Mesenchymal stem cell (in vitro differentiated cells and primary cell): Measurements from ENCODE around the gene NFKBIA.

Experiments
- DNase-seq: peaks from one replicate; pipeline ENCODE4 v3.0.0-alpha.2; 2013
- H2AFZ ChIP-seq: one replicate; pipeline ENCODE4 v1.6.1; 2013; ENCODE audit warnings: low read depth, mild to moderate bottlenecking, control low read depth, inconsistent platforms, low read length, moderate library complexity
- H2AK5ac ChIP-seq: 2 replicates; pipeline ENCODE4 v1.6.1; 2013; ENCODE audit warnings: low read length, moderate library complexity, mild to moderate bottlenecking, inconsistent platforms; ENCODE audit not compliant: severe bottlenecking
- H2BK120ac ChIP-seq: one replicate; pipeline ENCODE4 v1.6.1; 2013; ENCODE audit warnings: low read depth, mild to moderate bottlenecking, inconsistent platforms, low read length, moderate library complexity
- H2BK12ac ChIP-seq, 2 experiments: one replicate each; pipeline ENCODE4 v1.6.1; 2013; ENCODE audit warnings: inconsistent platforms in 2 of 2, low read length in 2 of 2, mild to moderate bottlenecking in 2 of 2, moderate library complexity in 2 of 2, control low read depth in 1 of 2
- H2BK15ac ChIP-seq: one replicate; pipeline ENCODE4 v1.6.1; 2013; ENCODE audit warnings: mild to moderate bottlenecking, low read depth, inconsistent platforms; ENCODE audit not compliant: poor library complexity, severe bottlenecking
- H2BK5ac ChIP-seq: 2 replicates; pipeline ENCODE4 v1.6.1; 2013; ENCODE audit warnings: low read depth, mild to moderate bottlenecking, low read length, control low read depth, inconsistent platforms; ENCODE audit not compliant: poor library complexity, severe bottlenecking
- H3K14ac ChIP-seq, 2 experiments: one replicate each; pipeline ENCODE4 v1.6.1; 2013; ENCODE audit warnings: inconsistent platforms in 2 of 2, low read length in 2 of 2, control low read depth in 1 of 2, mild to moderate bottlenecking in 1 of 2, moderate library complexity in 1 of 2
- H3K18ac ChIP-seq, 2 experiments: one replicate each; pipeline ENCODE4 v1.6.1; 2013; ENCODE audit warnings: inconsistent platforms in 2 of 2, low read length in 2 of 2, control low read depth in 1 of 2, low read depth in 1 of 2, mild to moderate bottlenecking in 1 of 2
- H3K23ac ChIP-seq, 2 experiments: one replicate each; pipeline ENCODE4 v1.6.1; 2013; ENCODE audit warnings: inconsistent platforms in 2 of 2, low read length in 2 of 2, mild to moderate bottlenecking in 2 of 2, moderate library complexity in 2 of 2, control low read depth in 1 of 2
- H3K27ac ChIP-seq: 2 replicates; pipeline ENCODE4 v1.5.1; 2013; ENCODE audit warnings: mild to moderate bottlenecking, moderate library complexity, low read length, control low read depth, inconsistent platforms; ENCODE audit not compliant: poor library complexity, severe bottlenecking
- H3K27me3 ChIP-seq, 2 experiments: 2 replicates each; pipeline versions ENCODE4 v1.6.1 to v1.7.0; 2013; ENCODE audit warnings: low read length in 2 of 2, mild to moderate bottlenecking in 2 of 2, moderate library complexity in 2 of 2, control low read depth in 1 of 2, inconsistent platforms in 1 of 2; ENCODE audit not compliant: control insufficient read depth in 1 of 2, insufficient read depth in 1 of 2
- H3K36me3 ChIP-seq, 2 experiments: 2 replicates each; pipeline versions ENCODE4 v1.6.1 to v1.7.0; 2013; ENCODE audit warnings: low read length in 2 of 2, control low read depth in 1 of 2, inconsistent platforms in 1 of 2, low read depth in 1 of 2, mild to moderate bottlenecking in 1 of 2; ENCODE audit not compliant: insufficient read depth in 2 of 2, control insufficient read depth in 1 of 2
- H3K4ac ChIP-seq, 2 experiments: one replicate each; pipeline ENCODE4 v1.6.1; 2013; ENCODE audit warnings: inconsistent platforms in 2 of 2, low read length in 2 of 2, mild to moderate bottlenecking in 2 of 2, moderate library complexity in 2 of 2, control low read depth in 1 of 2, low read depth in 1 of 2
- H3K4me1 ChIP-seq: 2 replicates; pipeline ENCODE4 v1.6.1; 2013; ENCODE audit warnings: low read depth, low read length, control low read depth; ENCODE audit not compliant: control insufficient read depth, insufficient read depth
- H3K4me2 ChIP-seq: 2 replicates; pipeline ENCODE4 v1.6.1; 2013; ENCODE audit warnings: low read length, mild to moderate bottlenecking, inconsistent platforms; ENCODE audit not compliant: poor library complexity, severe bottlenecking
- H3K4me3 ChIP-seq, 2 experiments: 2 replicates each; pipeline versions ENCODE4 v1.5.1 to v1.7.0; 2013; ENCODE audit warnings: low read length in 2 of 2, mild to moderate bottlenecking in 2 of 2, control low read depth in 1 of 2, low read depth in 1 of 2; ENCODE audit not compliant: insufficient read depth in 1 of 2
- H3K79me1 ChIP-seq: replicated peaks from 2 replicates; pipeline ENCODE4 v1.6.1; 2013; ENCODE audit warnings: mild to moderate bottlenecking, control low read depth, low read length, inconsistent platforms; ENCODE audit not compliant: poor library complexity, severe bottlenecking
- H3K9ac ChIP-seq: 2 replicates; pipeline ENCODE4 v1.7.0; 2013; ENCODE audit warnings: mild to moderate bottlenecking, low read length, moderate library complexity
- H3K9me3 ChIP-seq: 2 replicates; pipeline ENCODE4 v1.7.0; 2013; ENCODE audit warnings: mild to moderate bottlenecking, low read length; ENCODE audit not compliant: control insufficient read depth
- H4K8ac ChIP-seq: one replicate; pipeline ENCODE4 v1.6.1; 2013; ENCODE audit warnings: inconsistent platforms, mild to moderate bottlenecking, low read length, moderate library complexity
- H4K91ac ChIP-seq: one replicate; pipeline ENCODE4 v1.6.1; 2013; ENCODE audit warnings: mild to moderate bottlenecking, low read length, inconsistent platforms
- WGBS: methylation state at CpG from one replicate; pipeline ENCODE4 v1.1.7; 2013; ENCODE audit warnings: mixed read lengths; 5-methylcytosine and 5-hydroxymethylcytosine counted together

NFKBIA gene

DNA sequence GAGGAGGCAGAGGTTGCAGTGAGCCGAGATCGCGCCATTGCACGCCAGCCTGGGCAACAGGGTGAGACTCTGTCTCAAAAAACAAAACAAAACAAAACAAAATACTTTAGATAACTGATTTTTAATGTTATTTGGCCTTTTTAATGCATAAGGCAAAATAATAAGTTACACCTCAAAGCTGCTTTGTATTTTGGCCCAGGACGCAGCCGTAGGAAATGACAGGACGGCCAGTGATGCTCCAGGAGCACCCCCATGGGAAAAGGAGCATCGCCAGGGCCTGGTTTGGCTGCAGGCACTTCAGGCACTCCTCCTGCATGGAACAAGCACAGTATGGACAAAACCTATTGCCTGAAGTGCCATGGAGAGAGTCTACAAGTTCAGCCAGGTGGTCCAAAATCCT, 3.5 kb upstream of the NFKBIA start:
- no peak overlapping the region for H3K4ac ChIP-seq
- no peaks in the 10 kb centered on the region for H3K9me3 ChIP-seq
- no peak overlapping the region for H3K14ac ChIP-seq
- peak overlapping the region; percentile 9 for H4K91ac ChIP-seq
- 92% methylated on average over 4 of the region's 8 CpGs for WGBS
- no peaks in the 10 kb centered on the region for H3K27me3 ChIP-seq
- H3K23ac ChIP-seq, result no peak overlapping the region
- peaks cover 10% of the 10 kb centered on the region for H3K4me1 ChIP-seq
- no peak for DNase-seq
- H3K18ac ChIP-seq, result no peak overlapping the region
- no peak overlapping the region for H3K4me3 ChIP-seq
- no peak overlapping the region for H2BK120ac ChIP-seq
- no peak overlapping the region for H3K9ac ChIP-seq
- H2BK12ac ChIP-seq, result no peak overlapping the region
- no peak overlapping the region for H4K8ac ChIP-seq
- H3K4me2 ChIP-seq, result no peak overlapping the region
- H2AK5ac ChIP-seq, result peak overlapping the region; percentile 31
- peaks cover 6 to 7% of the 10 kb centered on the region in 2 experiments for H3K36me3 ChIP-seq
- no peak overlapping the region for H2AFZ ChIP-seq
- peaks cover 4% of the 10 kb centered on the region for H3K79me1 ChIP-seq
- no peak overlapping the region for H3K27ac ChIP-seq
- H2BK5ac ChIP-seq, result no peak overlapping the region
- H2BK15ac ChIP-seq, result no peak overlapping the region

DNA sequence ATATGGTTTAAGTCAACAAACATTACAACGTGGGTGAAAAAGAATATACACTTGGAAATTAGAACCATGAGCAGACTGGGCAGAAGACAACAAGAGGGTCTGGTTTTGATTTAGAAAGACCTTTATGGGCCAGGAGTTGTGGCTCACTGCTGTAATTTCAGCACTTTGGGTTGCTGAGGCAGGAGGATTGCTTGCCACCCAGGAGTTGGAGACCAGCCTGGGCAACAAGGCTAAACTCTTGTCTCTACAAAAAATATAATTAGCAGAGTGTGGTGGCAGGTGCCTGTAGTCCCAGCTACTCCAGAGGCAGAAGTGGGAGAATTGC, 2.7 kb upstream of the NFKBIA start:
- H3K9ac ChIP-seq, result no peak overlapping the region
- no peak overlapping the region for H2BK12ac ChIP-seq
- H4K8ac ChIP-seq, result no peak overlapping the region
- H3K4me3 ChIP-seq, result no peak overlapping the region
- no peak overlapping the region for H3K4me2 ChIP-seq
- no peak overlapping the region for H3K18ac ChIP-seq
- H3K4ac ChIP-seq, result no peak overlapping the region
- no peak overlapping the region for H2BK120ac ChIP-seq
- H2BK15ac ChIP-seq, result no peak overlapping the region
- 68% methylated on average over 1 of the region's 1 CpG for WGBS
- no peak overlapping the region for H3K27ac ChIP-seq
- peaks cover 15% of the 10 kb centered on the region for H3K4me1 ChIP-seq
- H2AFZ ChIP-seq, result no peak overlapping the region
- H3K27me3 ChIP-seq, result no peaks in the 10 kb centered on the region
- H4K91ac ChIP-seq, result no peak overlapping the region
- DNase-seq, result no peak
- H3K14ac ChIP-seq, result no peak overlapping the region
- peaks cover 7% of the 10 kb centered on the region for H3K79me1 ChIP-seq
- no peak overlapping the region for H3K23ac ChIP-seq
- H2AK5ac ChIP-seq, result no peak overlapping the region
- H3K36me3 ChIP-seq, result peaks cover 14% of the 10 kb centered on the region in 2 experiments
- no peak overlapping the region for H2BK5ac ChIP-seq
- H3K9me3 ChIP-seq, result no peaks in the 10 kb centered on the region

DNA sequence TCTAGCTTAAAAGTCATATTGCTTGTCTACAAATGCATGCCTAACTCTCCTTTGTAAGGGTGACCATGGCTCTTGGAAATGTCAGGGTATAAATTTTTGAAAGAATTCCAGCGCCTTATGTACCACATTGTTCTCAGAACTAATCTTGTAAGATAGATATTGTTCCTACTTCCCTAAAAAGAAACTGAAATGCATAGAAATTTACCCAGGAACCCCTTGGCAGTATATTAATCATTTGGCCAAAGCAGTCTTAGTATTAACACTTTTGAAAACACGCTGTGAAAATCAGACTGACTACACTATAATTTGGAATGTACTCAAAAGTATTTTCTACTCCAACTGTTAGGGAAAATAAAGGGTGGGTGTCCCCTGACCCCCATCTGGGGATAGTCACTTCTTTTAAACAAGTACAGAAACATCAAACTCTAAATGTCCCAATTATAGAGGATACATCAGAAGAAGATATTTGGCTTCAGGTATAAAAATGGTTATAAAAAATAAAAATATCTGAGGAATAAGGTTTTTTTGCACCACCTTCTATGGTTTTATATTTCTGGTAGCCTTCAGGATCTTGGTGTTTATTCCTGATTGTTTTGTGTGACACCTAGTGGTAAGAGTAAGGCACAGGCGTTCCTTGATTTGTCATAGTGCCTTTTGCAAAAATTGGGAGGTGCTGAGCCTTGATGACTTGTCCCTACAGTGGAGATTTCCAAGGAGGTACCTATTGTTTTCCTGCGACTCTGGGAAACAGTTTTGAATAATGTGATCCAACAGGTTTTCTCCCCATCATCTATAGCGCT, 2.2 kb upstream of the NFKBIA start:
- H3K23ac ChIP-seq, result no peak overlapping the region
- DNase-seq, result peak; percentile 81
- H3K18ac ChIP-seq, result no peak overlapping the region
- no peak overlapping the region for H4K91ac ChIP-seq
- no peak overlapping the region for H3K4me3 ChIP-seq
- no peak overlapping the region for H2AFZ ChIP-seq
- no peak overlapping the region for H3K27ac ChIP-seq
- H3K79me1 ChIP-seq, result peaks cover 8% of the 10 kb centered on the region
- H4K8ac ChIP-seq, result no peak overlapping the region
- no peaks in the 10 kb centered on the region for H3K9me3 ChIP-seq
- no peak overlapping the region for H2BK15ac ChIP-seq
- H3K14ac ChIP-seq, result no peak overlapping the region
- no peak overlapping the region for H2BK12ac ChIP-seq
- H3K4me2 ChIP-seq, result no peak overlapping the region
- H2BK120ac ChIP-seq, result no peak overlapping the region
- H3K9ac ChIP-seq, result peak overlapping the region; percentile 21
- peaks cover 19% of the 10 kb centered on the region for H3K4me1 ChIP-seq
- peaks cover 18 to 19% of the 10 kb centered on the region in 2 experiments for H3K36me3 ChIP-seq
- 23% methylated on average over 3 of the region's 5 CpGs for WGBS
- no peak overlapping the region for H2BK5ac ChIP-seq
- no peak overlapping the region for H2AK5ac ChIP-seq
- H3K4ac ChIP-seq, result no peak overlapping the region
- H3K27me3 ChIP-seq, result no peaks in the 10 kb centered on the region

DNA sequence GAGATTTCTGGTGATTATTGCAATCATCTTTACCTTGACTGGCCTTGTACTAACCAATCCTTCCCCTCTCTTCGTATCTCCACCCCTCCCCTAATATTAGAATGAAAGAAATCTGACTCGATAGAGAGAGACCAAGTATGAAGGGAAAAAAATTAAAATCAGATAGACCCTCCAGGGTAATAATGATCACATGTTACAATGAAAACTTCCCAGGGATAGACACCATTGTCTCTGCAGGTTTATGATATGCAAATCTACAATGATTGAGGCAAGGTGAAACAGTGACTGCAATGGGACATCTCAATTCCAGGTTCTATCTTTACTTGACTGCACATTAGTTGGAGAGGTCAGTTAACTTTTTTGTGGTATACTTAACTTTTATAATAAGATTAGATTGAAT, 1.5 kb upstream of the NFKBIA start:
- Histone ChIP-seq H3K9ac (peak overlapping the region; percentile 93), H2BK5ac (no peak overlapping the region), H3K18ac (no peak overlapping the region), H4K8ac (no peak overlapping the region), H3K4ac (no peak overlapping the region), H3K4me2 (no peak overlapping the region), H2AFZ (no peak overlapping the region), H3K27ac (no peak overlapping the region), H3K4me3 (no peak overlapping the region), H2BK120ac (no peak overlapping the region), H2AK5ac (no peak overlapping the region), H3K9me3 (no peaks in the 10 kb centered on the region), H3K23ac (no peak overlapping the region), H3K4me1 (peaks cover 22% of the 10 kb centered on the region), H3K79me1 (peaks cover 9% of the 10 kb centered on the region), H4K91ac (no peak overlapping the region), H2BK15ac (no peak overlapping the region), H3K36me3 (peaks cover 24 to 26% of the 10 kb centered on the region in 2 experiments), H3K14ac (no peak overlapping the region), H3K27me3 (no peaks in the 10 kb centered on the region), H2BK12ac (no peak overlapping the region)
- WGBS, result no CpG with 5 or more reads among the region's 2 CpGs
- no peak for DNase-seq
